ENCODE measurements around the gene SLC7A14.

DNA sequence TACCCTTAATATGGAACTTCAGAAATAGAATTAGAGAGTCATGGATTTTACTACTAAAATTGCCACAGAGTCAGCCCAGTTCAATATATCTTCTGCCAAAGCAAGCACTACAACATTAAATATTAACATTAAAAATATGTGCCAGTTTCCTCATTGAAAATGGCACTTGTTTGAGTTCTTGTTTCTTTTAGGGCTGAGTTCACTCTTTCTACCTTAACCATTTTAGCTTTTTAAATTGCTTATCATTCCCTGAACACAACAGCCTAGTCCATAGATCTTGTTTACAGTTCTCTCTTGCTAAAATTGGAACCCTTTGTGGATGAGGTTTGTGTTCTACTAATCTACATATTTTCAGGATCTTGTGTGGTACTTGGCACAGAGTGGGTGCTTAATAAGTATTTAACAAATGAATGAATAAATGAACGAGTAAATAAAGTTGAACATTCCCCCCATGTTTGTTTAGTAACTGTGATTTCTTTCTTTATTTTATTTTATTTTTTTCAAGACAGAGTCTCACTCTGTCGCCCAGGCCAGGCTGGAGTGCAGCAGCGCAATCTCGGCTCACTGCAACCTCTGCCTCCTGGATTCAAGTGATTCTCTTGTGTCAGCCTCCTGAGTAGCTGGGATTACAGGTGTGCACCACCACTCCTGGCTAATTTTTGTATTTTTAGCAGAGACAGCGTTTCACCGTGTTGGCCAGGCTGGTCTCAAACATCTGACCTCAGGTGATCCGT, 46.0 kb upstream of the SLC7A14 start:
- TF ChIP-seq, protein P1, sequence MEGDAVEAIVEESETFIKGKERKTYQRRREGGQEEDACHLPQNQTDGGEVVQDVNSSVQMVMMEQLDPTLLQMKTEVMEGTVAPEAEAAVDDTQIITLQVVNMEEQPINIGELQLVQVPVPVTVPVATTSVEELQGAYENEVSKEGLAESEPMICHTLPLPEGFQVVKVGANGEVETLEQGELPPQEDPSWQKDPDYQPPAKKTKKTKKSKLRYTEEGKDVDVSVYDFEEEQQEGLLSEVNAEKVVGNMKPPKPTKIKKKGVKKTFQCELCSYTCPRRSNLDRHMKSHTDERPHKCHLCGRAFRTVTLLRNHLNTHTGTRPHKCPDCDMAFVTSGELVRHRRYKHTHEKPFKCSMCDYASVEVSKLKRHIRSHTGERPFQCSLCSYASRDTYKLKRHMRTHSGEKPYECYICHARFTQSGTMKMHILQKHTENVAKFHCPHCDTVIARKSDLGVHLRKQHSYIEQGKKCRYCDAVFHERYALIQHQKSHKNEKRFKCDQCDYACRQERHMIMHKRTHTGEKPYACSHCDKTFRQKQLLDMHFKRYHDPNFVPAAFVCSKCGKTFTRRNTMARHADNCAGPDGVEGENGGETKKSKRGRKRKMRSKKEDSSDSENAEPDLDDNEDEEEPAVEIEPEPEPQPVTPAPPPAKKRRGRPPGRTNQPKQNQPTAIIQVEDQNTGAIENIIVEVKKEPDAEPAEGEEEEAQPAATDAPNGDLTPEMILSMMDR (IDR thresholded peaks at IDR 0.05; ENCODE audit: borderline replicate concordance, extremely low read depth, low read length, poor library complexity, severe bottlenecking), result no peak
- no peak for TF ChIP-seq EZH2 (IDR thresholded peaks at IDR 0.05; ENCODE audit: borderline replicate concordance, low read depth, low read length, severe bottlenecking)
